SKM-1 (cell line): ENCODE results near the gene TOM1.

Experiments used
- DNase-seq: peaks from one replicate; lab custom pipeline; 2025; ENCODE audit not compliant: unreplicated experiment; lab: John Stamatoyannopoulos, UW

TOM1 gene

GRCh38 chr22:35322893-35323292 lies 23.2 kb downstream of the TOM1 start:
- no peak for DNase-seq

DNA sequence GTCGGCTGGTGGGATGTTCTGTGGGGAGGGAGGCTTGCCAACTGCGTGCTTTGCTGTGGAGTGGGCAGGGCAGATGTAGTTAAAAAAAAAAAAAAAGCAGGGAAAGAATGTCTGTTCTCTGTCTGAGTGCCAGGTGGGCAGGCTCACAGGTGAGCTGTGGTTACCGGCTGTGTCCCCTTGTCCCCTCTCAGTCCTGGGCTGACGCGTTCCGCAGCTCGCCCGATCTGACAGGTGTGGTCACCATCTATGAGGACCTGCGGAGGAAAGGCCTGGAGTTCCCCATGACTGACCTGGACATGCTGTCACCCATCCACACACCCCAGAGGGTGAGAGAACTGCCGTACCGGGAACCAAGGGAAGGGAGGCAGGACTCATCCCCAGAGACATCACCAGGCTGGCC lies 23.6 kb downstream of the TOM1 start:
- DNase-seq = no peak

- no peak for DNase-seq
Measured at GRCh38 chr22:35324067-35324466, 24.4 kb downstream of the TOM1 start.

DNA sequence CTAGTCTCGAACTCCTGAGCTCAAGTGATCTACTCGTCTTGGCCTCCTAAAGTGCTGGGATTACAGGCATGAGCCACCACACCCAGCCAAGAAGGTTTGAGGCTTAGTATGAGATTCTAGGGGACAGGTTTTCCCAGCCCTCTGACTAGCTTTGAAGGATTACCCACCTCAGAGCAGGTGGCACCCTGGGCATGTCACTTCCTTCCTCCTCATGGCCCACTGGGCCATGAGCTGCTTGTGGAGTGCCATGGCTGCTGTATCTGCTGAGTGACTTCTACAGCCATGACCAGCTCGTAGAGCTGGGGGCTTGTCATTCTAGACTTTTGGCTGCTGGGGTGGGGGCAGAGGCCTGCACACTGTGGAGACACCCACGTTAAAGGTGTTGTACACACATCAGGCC lies 25.1 kb downstream of the TOM1 start:
- DNase-seq = no peak

- no peak for DNase-seq
Measured at GRCh38 chr22:35325209-35325608, 25.5 kb downstream of the TOM1 start.

- DNase-seq = no peak
Measured at GRCh38 chr22:35326854-35327562, 27.3 kb downstream of the TOM1 start.

GRCh38 chr22:35327690-35328471 lies 28.2 kb downstream of the TOM1 start:
- no peak for DNase-seq

GRCh38 chr22:35328472-35328885 lies 28.8 kb downstream of the TOM1 start:
- DNase-seq = peak; percentile 88

DNA sequence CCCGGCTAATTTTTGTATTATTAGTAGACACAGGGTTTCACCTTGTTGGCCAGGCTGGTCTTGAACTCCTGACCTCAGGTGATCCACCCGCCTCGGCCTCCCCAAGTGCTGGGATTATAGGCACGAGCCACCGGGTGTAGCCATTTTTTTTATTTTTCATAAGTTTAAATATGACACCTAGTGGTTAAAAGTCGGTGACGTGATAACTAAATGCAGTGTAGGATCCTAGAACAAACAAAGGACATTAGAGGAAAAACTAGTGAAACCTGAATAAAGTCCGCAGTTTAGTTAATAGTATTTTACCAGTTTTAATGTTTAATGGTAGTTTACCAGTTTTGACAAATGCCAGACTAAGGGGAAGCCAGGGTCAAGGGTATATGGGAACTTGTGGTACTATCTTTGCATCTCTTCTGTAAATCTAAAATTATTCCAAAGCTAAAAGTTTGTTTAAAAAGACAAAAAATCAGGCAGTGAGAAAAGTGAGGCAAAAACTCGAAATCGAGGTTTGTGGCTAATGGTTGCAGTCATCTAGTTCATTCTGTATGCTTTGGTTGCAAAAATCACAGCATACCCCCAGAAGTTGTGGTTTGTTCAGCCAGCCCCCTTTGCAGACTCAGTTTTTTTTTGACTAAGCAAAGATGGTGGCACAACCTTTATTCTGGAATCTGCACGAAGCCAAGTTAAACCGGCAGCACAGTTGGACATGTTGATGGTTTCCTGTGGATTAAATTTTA lies 29.6 kb downstream of the TOM1 start:
- DNase-seq = no peak

GRCh38 chr22:35330258-35330861 lies 30.7 kb downstream of the TOM1 start:
- peak; percentile 92 for DNase-seq

GRCh38 chr22:35332278-35332677 lies 32.6 kb downstream of the TOM1 start:
- DNase-seq = no peak

DNA sequence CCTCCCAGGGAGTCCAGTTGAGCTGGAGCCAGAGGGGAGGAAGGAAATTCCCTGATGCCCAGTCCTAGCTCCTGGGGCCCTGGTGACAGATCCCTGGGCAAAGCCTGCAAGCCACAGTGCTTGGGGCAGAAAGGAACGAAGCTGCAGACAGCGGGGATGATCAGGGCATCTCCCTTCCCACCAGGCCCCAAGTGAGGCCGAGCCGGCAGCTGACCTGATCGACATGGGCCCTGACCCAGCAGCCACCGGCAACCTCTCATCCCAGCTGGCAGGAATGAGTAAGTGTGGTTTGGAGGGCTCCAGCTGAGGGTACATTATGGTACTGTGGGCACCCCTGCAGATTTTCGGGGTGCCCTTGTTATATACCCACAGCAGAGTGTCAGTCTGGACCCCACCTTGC lies 33.5 kb downstream of the TOM1 start:
- DNase-seq = no peak

DNA sequence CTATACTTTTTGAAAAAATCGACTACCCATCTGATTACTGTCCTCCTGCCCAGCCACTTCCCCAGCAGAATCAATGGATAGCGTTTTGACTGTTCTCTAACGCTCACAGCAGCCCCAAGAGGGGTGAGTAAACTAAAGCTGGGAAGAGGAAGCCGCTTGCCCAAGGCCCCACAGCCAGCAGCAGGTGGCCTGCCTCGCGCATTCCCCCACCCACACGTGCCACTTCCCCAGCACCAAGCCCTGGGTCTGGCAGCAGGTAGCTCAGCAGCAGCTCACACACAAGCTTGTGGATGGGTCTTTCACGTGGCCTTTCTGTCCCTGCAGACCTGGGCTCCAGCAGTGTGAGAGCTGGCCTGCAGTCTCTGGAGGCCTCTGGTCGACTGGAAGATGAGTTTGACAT lies 34.3 kb downstream of the TOM1 start:
- peak; percentile 20 for DNase-seq

GRCh38 chr22:35335468-35335867 lies 35.8 kb downstream of the TOM1 start:
- DNase-seq = no peak

- DNase-seq = no peak
Measured at GRCh38 chr22:35335936-35336781, 36.5 kb downstream of the TOM1 start.

DNA sequence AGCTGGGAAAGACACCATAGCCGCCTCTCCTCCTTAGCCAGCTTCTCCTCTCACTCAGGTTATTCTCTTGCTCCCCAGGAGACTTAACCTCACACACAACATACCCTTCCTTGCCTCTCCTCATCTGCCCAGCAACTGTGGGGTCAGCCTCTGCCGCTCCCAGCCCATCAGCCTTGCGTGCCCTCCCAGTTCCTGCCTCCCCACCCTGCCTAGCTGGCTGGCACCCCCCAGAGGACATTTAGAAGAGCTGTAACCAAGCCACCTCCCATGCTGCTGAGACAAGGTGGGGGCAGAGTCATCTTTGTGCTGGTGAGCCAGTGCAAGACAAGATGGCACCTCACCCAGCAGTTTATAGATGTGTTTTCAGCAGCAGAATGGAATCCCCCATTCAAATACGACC lies 38.2 kb downstream of the TOM1 start:
- no peak for DNase-seq

DNA sequence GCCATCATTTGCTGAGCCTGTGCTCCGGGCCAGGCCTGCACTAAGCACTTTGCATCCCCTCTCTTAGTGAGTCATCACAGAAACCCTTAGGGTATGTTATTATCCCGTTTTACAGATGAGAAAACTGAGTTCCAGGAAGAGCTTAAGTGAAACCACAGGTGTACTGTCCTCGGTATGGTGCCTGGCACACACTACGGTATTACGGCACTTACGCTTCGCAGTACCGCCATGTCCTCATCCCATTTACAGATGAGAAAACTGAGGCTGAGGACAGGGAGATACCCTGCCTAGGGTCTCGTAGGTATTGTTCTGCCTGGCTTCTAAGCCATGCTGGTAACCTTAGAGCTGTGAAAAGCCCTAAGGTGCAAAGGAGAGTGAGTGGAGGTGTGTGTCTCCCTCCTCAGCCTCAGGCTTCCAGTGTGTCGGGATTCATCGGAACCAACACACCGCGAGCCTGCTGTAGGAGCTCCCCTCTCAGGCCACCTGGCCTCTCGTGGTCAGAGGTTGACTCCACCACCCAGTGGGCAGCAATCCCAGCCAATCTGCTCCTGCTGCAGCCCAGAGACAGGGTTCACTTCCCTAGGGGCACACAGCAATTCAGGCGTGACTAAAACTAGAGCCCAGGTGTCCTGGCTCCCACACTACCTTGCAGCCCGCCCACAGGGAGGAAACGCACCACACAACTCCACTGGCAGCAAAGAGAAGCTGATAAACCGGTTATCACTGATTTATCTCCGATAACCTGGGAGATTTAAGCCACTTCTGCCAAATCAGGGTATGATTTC lies 41.6 kb downstream of the TOM1 start:
- DNase-seq = no peak

GRCh38 chr22:35342390-35342789 lies 42.7 kb downstream of the TOM1 start:
- DNase-seq = no peak

GRCh38 chr22:35343664-35344550 lies 44.2 kb downstream of the TOM1 start:
- DNase-seq = no peak
